ENCODE results near the gene WLS. TPM values are rescaled to one million over a fixed set of nuclear protein-coding genes. Genes with fewer than 3 reads are reported as not detected.

WLS gene
- total and polyA plus RNA-seq, 9 donors = 42.2 to 303 (median 120) TPM

- no peak for TF ChIP-seq CTCF (IDR thresholded peaks at IDR 0.05)
- no peak for TF ChIP-seq EP300 (IDR thresholded peaks at IDR 0.05)
- TF ChIP-seq POLR2A (IDR thresholded peaks at IDR 0.05) = no peak
- Histone ChIP-seq H3K27me3 (no peaks in the 10 kb centered on the region), H3K36me3 (no peaks in the 10 kb centered on the region), H3K4me3 (no peak overlapping the region), H3K27ac (no peak overlapping the region), H3K9me3 (no peaks in the 10 kb centered on the region), H3K4me1 (ENCODE audit: insufficient read depth) (peaks cover 6% of the 10 kb centered on the region)
- no peak for DNase-seq
- WGBS, 3 donors = 25 to 45% (median 39%) methylated on average over 4 of the region's 4 CpGs
- intact Hi-C loops (cut with DNase I) = no loop called here
Observed at GRCh38 chr1:68168545-68169171, 63.7 kb downstream of the WLS start.

GRCh38 chr1:68167211-68167610 is 65.1 kb downstream of the WLS start:
- H3K4me1 ChIP-seq (ENCODE audit: insufficient read depth) = peaks cover 2% of the 10 kb centered on the region
- H3K4me3 ChIP-seq = no peak overlapping the region
- 90 to 96% (median 95%) methylated on average over 3 of the region's 3 CpGs for WGBS, 3 donors
- no peak overlapping the region for H3K27ac ChIP-seq
- intact Hi-C loops (cut with DNase I) = no loop called here
- no peaks in the 10 kb centered on the region for H3K36me3 ChIP-seq
- TF ChIP-seq POLR2A (IDR thresholded peaks at IDR 0.05) (no peak), CTCF (IDR thresholded peaks at IDR 0.05) (no peak), EP300 (IDR thresholded peaks at IDR 0.05) (no peak)
- no peak for DNase-seq
- H3K27me3 ChIP-seq = no peaks in the 10 kb centered on the region
- no peaks in the 10 kb centered on the region for H3K9me3 ChIP-seq

- TF ChIP-seq CTCF (IDR thresholded peaks at IDR 0.05) = no peak
- TF ChIP-seq EP300 (IDR thresholded peaks at IDR 0.05) = no peak
- no peak for TF ChIP-seq POLR2A (IDR thresholded peaks at IDR 0.05)
- peaks cover 2% of the 10 kb centered on the region for H3K4me1 ChIP-seq (ENCODE audit: insufficient read depth)
- no peaks in the 10 kb centered on the region for H3K36me3 ChIP-seq
- H3K27me3 ChIP-seq = no peaks in the 10 kb centered on the region
- no peak overlapping the region for H3K4me3 ChIP-seq
- H3K9me3 ChIP-seq = no peaks in the 10 kb centered on the region
- intact Hi-C loops (cut with DNase I) = no loop called here
- no peak overlapping the region for H3K27ac ChIP-seq
- no peak for DNase-seq
- 94 to 97% (median 97%) methylated on average over 2 of the region's 2 CpGs for whole genome bisulfite sequencing, 3 donors
Observed at GRCh38 chr1:68166348-68166747, 66.0 kb downstream of the WLS start.

GRCh38 chr1:68165665-68166064 is 66.7 kb downstream of the WLS start:
- Histone ChIP-seq H3K27me3 (no peaks in the 10 kb centered on the region), H3K4me1 (ENCODE audit: insufficient read depth) (peaks cover 2% of the 10 kb centered on the region), H3K36me3 (no peaks in the 10 kb centered on the region), H3K27ac (no peak overlapping the region), H3K9me3 (no peaks in the 10 kb centered on the region), H3K4me3 (no peak overlapping the region)
- TF ChIP-seq EP300 (IDR thresholded peaks at IDR 0.05) (no peak), CTCF (IDR thresholded peaks at IDR 0.05) (no peak), POLR2A (IDR thresholded peaks at IDR 0.05) (no peak)
- DNase-seq = no peak
- intact Hi-C loops (cut with DNase I) = no loop called here
- 81 to 87% (median 85%) methylated on average over 5 of the region's 5 CpGs for WGBS, 3 donors

Data from ovary (tissue), 9 donors.